GM20000 (cell line): Measurements from ENCODE around the gene CNTN4.

Experiments used
- DNase-seq: peaks from one replicate; pipeline ENCODE4 v3.0.0; 2012; ENCODE audit warnings: low spot score
- TF ChIP-seq, protein P1 (sequence below): IDR thresholded peaks from 2 replicates; pipeline ENCODE4 v1.5.1; 2012; ENCODE audit warnings: mild to moderate bottlenecking, control low read depth; ENCODE audit errors: extremely low read depth, missing control alignments

Gene CNTN4

DNA sequence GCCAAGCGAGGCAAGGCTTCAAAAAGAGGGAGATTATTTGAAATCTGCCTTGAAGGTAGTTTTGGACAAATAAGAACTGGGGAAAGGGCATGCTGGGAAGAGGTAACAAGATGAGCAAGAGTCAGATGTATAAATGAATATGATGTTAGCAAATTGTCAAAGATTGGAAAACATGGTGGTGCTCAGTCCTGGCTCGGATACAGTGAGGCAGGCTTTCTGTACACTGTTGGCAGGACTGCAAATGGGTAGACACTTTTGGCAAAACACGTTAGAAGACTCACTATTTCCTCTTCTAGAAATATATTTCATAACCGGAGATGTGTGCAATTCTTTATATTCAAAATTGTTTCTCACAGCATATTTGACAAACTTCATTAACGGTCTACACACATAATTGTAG is 581.6 kb downstream of the CNTN4 start:
- TF ChIP-seq, protein P1, sequence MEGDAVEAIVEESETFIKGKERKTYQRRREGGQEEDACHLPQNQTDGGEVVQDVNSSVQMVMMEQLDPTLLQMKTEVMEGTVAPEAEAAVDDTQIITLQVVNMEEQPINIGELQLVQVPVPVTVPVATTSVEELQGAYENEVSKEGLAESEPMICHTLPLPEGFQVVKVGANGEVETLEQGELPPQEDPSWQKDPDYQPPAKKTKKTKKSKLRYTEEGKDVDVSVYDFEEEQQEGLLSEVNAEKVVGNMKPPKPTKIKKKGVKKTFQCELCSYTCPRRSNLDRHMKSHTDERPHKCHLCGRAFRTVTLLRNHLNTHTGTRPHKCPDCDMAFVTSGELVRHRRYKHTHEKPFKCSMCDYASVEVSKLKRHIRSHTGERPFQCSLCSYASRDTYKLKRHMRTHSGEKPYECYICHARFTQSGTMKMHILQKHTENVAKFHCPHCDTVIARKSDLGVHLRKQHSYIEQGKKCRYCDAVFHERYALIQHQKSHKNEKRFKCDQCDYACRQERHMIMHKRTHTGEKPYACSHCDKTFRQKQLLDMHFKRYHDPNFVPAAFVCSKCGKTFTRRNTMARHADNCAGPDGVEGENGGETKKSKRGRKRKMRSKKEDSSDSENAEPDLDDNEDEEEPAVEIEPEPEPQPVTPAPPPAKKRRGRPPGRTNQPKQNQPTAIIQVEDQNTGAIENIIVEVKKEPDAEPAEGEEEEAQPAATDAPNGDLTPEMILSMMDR = no peak
- DNase-seq = no peak

DNA sequence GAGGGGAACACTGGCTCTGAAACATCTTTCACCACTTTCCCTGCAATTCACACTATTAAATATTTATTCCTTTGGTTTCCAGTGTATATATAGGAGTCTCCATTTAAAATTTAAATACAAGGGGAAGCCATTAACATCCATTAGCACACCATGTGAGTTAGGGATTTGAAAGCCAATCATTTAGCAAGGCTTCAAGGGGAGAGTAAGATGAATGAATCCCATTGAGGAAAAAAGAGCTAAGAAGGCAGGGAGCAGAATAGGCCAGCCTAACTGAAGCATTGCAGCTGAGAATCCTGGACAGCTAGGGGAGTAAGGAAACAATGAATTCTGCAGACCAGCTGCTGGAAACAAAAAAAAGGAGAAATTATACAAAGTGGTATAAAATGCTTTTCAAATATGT is 585.4 kb downstream of the CNTN4 start:
- TF ChIP-seq, protein P1 = no peak
- no peak for DNase-seq

DNA sequence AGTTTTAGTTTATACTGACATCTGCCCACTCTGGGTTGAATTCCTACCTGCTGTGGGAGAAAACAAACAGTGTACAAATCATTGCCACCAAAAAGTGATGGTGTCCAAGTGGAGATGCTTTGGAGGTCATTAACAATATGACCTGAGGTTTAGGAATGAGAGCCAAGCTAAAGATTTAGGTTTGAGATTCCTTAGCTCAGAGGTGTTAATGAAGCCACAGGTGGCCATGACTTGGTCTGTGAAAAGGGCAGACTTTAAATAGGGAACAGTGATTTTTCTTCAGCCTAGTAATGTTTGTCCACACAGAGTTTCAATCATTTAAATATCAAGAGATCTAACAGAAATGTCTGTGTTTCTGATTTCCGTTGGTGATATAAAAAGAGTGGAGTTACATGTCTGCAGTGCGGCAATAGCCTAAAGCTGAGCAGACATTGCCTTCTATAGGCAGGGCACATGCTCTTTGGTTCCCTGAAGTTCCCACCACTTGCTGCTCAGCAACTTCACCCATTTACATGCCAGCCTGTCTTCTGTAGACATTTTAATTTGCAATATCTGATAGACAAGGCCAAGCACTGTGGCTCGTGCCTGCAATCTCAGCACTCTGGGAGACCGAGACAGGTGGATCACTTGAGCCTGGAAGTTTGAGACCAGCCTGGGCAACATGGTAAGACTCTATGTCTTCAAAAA is 588.3 kb downstream of the CNTN4 start:
- no peak for DNase-seq
- TF ChIP-seq, protein P1 = no peak

DNA sequence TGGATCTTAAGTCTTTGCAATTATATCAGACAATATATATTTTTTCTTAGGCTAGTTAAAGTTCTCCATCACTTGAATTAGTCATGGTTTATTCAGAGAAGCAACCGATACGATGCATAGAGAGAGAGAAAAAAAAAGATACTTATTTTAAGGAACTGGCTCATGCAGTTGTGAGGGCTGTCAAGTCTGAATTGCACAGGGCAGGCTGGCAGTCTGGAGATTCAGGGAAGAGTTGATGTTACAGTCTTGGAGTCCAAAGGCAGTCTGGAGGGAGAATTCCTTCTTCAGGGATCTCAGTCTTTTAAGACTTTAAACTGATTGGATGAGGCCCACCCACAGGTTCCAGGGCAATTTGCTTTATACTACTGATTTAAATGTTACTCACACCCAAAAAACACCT is 598.9 kb downstream of the CNTN4 start:
- DNase-seq = no peak
- TF ChIP-seq, protein P1 = no peak

DNA sequence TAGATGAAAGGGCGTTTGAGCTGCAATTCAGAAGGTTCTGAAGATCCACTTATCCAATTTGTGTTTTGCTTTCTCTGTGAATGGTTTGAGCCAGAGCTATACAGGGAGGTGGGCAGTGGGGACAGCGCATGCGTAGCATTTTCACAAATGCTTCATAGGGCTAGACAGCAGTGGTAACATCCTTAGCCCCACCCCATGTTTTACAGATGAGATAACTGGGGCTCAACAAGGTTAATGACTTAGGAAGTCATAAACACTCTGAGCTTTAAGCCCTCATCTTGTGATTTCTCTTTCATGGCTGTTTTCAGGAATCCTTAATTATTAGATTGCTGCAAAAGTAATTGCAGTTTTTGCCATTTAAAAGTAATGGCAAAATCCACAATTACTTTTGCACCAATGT is 602.8 kb downstream of the CNTN4 start:
- DNase-seq = no peak
- TF ChIP-seq, protein P1 = no peak

DNA sequence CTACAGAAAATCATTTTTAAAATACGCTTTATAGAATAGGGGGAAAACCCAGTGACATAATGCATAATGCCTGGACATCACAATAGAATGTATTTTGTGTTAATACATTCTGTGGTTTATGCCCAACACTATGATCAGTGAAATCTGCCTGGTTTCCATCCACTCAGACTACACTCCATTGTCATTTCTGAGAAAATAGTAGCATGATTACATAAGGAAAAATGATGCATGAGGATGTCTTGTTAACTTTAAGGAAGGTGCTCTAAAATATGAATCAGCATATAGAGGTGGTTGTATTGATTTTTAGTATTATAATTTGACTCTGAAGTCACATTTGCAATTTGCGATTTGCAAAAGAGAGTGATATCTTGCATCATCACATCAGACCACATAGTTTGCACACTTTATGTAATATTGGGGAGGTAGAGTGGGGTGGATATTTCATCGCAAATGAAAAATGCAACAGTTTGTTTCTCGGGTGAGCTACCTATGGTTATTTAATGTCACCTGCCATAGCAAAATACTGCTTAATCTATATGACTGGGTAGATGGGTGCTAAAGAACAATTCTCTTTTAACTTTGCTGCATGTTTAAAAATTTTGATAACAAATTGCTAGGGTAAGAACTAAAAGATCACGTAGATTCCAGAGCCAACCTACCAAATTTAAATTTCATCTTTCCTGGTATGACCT is 607.6 kb downstream of the CNTN4 start:
- no peak for DNase-seq
- TF ChIP-seq, protein P1 = no peak

DNA sequence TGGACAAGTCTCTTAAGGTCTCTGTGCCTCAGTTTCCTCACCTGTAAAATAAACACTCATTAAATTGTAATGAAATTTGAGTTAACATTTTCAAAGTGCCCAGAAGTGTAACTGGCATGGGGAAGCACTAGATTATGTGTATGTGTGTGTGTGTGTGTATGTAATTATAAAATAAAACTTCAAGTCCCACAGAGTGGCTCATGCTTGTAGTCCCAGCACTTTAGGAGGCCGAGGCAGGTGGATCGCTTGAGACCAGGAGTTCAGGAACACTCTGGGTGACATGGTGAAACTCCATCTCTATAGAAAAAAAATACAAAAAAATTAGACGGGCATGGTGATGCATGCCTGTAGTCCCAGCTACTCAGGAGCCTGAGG is 608.2 kb downstream of the CNTN4 start:
- DNase-seq = no peak
- TF ChIP-seq, protein P1 = no peak
